ENCODE measurements around the gene PPARG.

- TF ChIP-seq CTCF (IDR thresholded peaks at IDR 0.05) (no peak), POLR2A (IDR thresholded peaks at IDR 0.05) (no peak), EP300 (IDR thresholded peaks at IDR 0.05) (no peak), POLR2AphosphoS5 (IDR thresholded peaks at IDR 0.05) (no peak)
These were observed 103.4 kb downstream of the PPARG start for GRCh38 chr3:12392101-12392878.

Measured in suprapubic skin (tissue), 4 donors.